HG03575 (cell line): Measurements from ENCODE around the gene ANKRD55.

Experiments
- ATAC-seq: cut with Tn5 transposase; IDR thresholded peaks from one replicate; pipeline ENCODE4 v1.9.1; 2021; ENCODE audit not compliant: unreplicated experiment, insufficient number of reproducible peaks, low FRiP score; ENCODE audit errors: extremely low read depth

ANKRD55 gene

GRCh38 chr5:56071470-56071869, 161.7 kb downstream of the ANKRD55 start:
- no peak for ATAC-seq

- no peak for ATAC-seq
Observed at GRCh38 chr5:56070851-56071465, 162.2 kb downstream of the ANKRD55 start.

GRCh38 chr5:56069652-56070226, 163.4 kb downstream of the ANKRD55 start:
- ATAC-seq = no peak

GRCh38 chr5:56066931-56067450, 166.1 kb downstream of the ANKRD55 start:
- no peak for ATAC-seq

- ATAC-seq = no peak
Observed at GRCh38 chr5:56064984-56065383, 168.1 kb downstream of the ANKRD55 start.

GRCh38 chr5:56060276-56061110, 172.6 kb downstream of the ANKRD55 start:
- no peak for ATAC-seq

- no peak for ATAC-seq
Observed at GRCh38 chr5:56059854-56060253, 173.3 kb downstream of the ANKRD55 start.

GRCh38 chr5:56056875-56057274, 176.3 kb downstream of the ANKRD55 start:
- peak; percentile 52 for ATAC-seq

- no peak for ATAC-seq
Observed at GRCh38 chr5:56055859-56056258, 177.3 kb downstream of the ANKRD55 start.

GRCh38 chr5:56055287-56055686, 177.8 kb downstream of the ANKRD55 start:
- no peak for ATAC-seq

- ATAC-seq = no peak
Observed at GRCh38 chr5:56054666-56055065, 178.5 kb downstream of the ANKRD55 start.

GRCh38 chr5:56053363-56053762, 179.8 kb downstream of the ANKRD55 start:
- no peak for ATAC-seq

- ATAC-seq = no peak
Observed at GRCh38 chr5:56052735-56053134, 180.4 kb downstream of the ANKRD55 start.

- no peak for ATAC-seq
Observed at GRCh38 chr5:56050551-56051255, 182.4 kb downstream of the ANKRD55 start.
